BE2C (cell line): ENCODE measurements around the gene FNIP1.

Experiments
- DNase-seq: peaks from one replicate; pipeline ENCODE4 v3.0.0-alpha.2; 2020
- H3K27me3 ChIP-seq: fragments of 250-450 bp; sonication (Bioruptor Pico); 2 replicates; pipeline ENCODE4 v1.5.1; 2020; ENCODE audit warnings: mild to moderate bottlenecking
- H3K36me3 ChIP-seq: fragments of 250-450 bp; sonication (Bioruptor Pico); 2 replicates; pipeline ENCODE4 v1.5.1; 2020; ENCODE audit warnings: mild to moderate bottlenecking
- H3K4me1 ChIP-seq: fragments of 250-450 bp; sonication (Bioruptor Pico); 2 replicates; pipeline ENCODE4 v1.5.1; 2020
- H3K4me3 ChIP-seq: 2 replicates; pipeline ENCODE4 v1.5.1; 2011; ENCODE audit warnings: low read depth, low read length
- H3K9me3 ChIP-seq: fragments of 250-450 bp; sonication (Bioruptor Pico); 2 replicates; pipeline ENCODE4 v1.5.1; 2020
- TF ChIP-seq, protein P1 (sequence below): IDR thresholded peaks from 2 replicates; pipeline ENCODE4 v1.5.1; 2012; ENCODE audit warnings: mild to moderate bottlenecking, low read depth, low read length

Gene FNIP1

GRCh38 chr5:131640043-131640856, 156.6 kb downstream of the FNIP1 start:
- no peak for DNase-seq
- H3K36me3 ChIP-seq, result no peaks in the 10 kb centered on the region
- TF ChIP-seq, protein P1, sequence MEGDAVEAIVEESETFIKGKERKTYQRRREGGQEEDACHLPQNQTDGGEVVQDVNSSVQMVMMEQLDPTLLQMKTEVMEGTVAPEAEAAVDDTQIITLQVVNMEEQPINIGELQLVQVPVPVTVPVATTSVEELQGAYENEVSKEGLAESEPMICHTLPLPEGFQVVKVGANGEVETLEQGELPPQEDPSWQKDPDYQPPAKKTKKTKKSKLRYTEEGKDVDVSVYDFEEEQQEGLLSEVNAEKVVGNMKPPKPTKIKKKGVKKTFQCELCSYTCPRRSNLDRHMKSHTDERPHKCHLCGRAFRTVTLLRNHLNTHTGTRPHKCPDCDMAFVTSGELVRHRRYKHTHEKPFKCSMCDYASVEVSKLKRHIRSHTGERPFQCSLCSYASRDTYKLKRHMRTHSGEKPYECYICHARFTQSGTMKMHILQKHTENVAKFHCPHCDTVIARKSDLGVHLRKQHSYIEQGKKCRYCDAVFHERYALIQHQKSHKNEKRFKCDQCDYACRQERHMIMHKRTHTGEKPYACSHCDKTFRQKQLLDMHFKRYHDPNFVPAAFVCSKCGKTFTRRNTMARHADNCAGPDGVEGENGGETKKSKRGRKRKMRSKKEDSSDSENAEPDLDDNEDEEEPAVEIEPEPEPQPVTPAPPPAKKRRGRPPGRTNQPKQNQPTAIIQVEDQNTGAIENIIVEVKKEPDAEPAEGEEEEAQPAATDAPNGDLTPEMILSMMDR, result no peak
- H3K4me1 ChIP-seq, result no peaks in the 10 kb centered on the region
- no peaks in the 10 kb centered on the region for H3K27me3 ChIP-seq
- H3K9me3 ChIP-seq, result no peaks in the 10 kb centered on the region
- no peak overlapping the region for H3K4me3 ChIP-seq

- no peak for DNase-seq
- H3K4me3 ChIP-seq, result no peak overlapping the region
- H3K36me3 ChIP-seq, result no peaks in the 10 kb centered on the region
- H3K9me3 ChIP-seq, result no peaks in the 10 kb centered on the region
- no peaks in the 10 kb centered on the region for H3K4me1 ChIP-seq
- TF ChIP-seq, protein P1, result no peak
- H3K27me3 ChIP-seq, result no peaks in the 10 kb centered on the region
These were observed 157.7 kb downstream of the FNIP1 start for GRCh38 chr5:131639148-131639547.

DNA sequence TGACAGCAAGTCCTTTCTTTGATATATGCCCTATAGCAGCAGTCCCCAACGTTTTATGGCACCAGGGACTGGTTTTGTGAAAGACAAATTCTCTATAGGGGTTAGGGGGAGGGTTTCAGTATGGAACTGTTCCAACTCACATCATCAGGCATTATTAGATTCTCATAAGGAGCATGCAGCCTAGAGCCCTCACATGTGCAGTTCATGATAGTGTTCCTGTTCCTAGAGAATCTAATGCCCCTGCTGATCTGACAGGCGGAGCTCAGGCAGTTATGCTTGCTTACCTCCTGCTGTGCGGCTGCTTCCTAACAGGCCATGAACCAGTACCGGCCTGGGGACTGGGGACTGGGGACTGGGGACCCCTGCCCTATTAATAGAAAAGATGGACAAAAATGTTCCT, 159.1 kb downstream of the FNIP1 start:
- Histone ChIP-seq H3K4me1 (no peaks in the 10 kb centered on the region), H3K9me3 (no peaks in the 10 kb centered on the region), H3K27me3 (no peaks in the 10 kb centered on the region), H3K36me3 (no peaks in the 10 kb centered on the region), H3K4me3 (no peak overlapping the region)
- DNase-seq, result no peak
- TF ChIP-seq, protein P1, result no peak

DNA sequence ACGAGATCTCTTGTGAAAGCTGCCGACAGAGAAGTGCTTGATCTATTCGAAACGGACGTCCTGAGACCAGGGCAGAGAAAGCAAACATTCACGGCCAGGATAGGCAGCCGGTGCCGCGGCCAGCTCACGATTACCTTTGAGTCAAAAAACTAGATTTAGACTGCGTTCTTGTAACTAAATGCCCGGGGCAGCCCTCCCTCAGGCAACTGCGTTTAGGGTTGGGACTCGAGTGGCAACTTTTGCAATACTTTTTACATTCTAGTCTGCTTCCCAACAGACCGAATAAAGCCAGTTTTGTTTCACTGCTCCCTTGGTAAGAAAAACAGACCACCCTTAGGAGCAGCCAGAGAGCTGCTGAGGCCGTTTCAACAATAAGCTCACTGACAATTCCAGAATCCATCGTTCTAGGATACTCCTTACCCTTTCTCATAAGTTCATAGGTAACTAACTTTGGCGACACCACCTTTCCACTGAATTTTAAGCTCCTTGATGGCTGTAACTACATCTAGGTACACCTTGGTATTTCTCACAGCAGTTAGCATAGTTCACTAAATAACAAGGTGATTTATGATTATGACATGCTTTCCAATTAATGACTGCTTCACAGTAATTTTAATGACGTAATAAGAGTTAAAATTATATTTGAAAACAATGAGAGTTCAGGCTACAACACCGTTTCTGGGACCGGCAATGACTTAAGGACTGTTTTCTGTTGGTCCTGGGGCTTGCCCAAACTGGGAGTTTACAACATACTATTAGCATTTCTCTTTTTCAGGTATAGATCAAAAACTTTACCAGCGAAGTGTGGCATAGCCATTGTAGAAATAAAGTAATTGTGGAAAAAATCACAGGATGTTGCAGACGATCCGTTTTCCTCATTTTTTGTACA, 160.9 kb downstream of the FNIP1 start:
- Histone ChIP-seq H3K9me3 (no peaks in the 10 kb centered on the region), H3K4me1 (no peaks in the 10 kb centered on the region), H3K4me3 (peak overlapping the region; percentile 96), H3K27me3 (no peaks in the 10 kb centered on the region), H3K36me3 (no peaks in the 10 kb centered on the region)
- TF ChIP-seq, protein P1, result no peak
- DNase-seq, result no peak

- peak; percentile 97 for DNase-seq
- TF ChIP-seq, protein P1, result no peak; the same call in 1 of the 2 replicates
- peak within 1 kb of the TSS; percentile 96 for H3K4me3 ChIP-seq
- H3K9me3 ChIP-seq, result no peaks in the 10 kb centered on the region
- no peaks in the 10 kb centered on the region for H3K36me3 ChIP-seq
- no peaks in the 10 kb centered on the region for H3K27me3 ChIP-seq
- H3K4me1 ChIP-seq, result no peaks in the 10 kb centered on the region
These were observed 161.7 kb downstream of the FNIP1 start, which contains the start of gene RAPGEF6 for GRCh38 chr5:131634996-131635683. TSS of gene RAPGEF6 (minus strand) at chr5:131635229. CDS start at chr5:131635030, 199 bp downstream.
